ENCODE measurements around the gene CDC16. TPM values are rescaled to one million over a fixed set of nuclear protein-coding genes. Genes with fewer than 3 reads are reported as not detected.

The CDC16 gene
- total RNA-seq, 1 donor from 2014 or later, result 65.4 TPM

DNA sequence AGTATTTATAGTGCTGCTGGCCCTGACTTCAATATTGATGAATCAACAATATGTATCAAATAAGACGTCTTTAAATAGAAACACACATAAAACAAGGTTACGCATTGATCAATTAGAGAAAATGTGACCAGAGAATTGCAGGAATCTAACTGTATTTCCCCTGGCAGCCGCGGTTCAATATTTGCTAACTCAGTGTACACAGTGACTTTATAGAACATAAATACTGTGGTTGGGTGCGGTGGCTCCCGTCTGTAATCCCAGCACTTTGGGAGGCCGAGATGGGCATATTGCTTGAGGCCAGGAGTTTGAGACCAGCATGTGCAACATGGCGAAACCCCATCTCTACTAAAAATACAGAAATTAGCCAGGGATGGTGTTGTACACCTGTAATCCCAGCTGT is 23.9 kb downstream of the CDC16 start:
- Mint-ChIP-seq H3K27me3 (ENCODE audit: unreplicated experiment) (no peaks in the 10 kb centered on the region), H3K9me3 (ENCODE audit: unreplicated experiment) (no peaks in the 10 kb centered on the region), H3K4me1 (ENCODE audit: unreplicated experiment) (peaks cover 4% of the 10 kb centered on the region), H3K4me3 (ENCODE audit: unreplicated experiment) (no peak overlapping the region), H3K36me3 (ENCODE audit: low read depth, unreplicated experiment) (peaks cover 32% of the 10 kb centered on the region), H3K27ac (ENCODE audit: unreplicated experiment) (no peak overlapping the region)
- TF ChIP-seq, protein P1, sequence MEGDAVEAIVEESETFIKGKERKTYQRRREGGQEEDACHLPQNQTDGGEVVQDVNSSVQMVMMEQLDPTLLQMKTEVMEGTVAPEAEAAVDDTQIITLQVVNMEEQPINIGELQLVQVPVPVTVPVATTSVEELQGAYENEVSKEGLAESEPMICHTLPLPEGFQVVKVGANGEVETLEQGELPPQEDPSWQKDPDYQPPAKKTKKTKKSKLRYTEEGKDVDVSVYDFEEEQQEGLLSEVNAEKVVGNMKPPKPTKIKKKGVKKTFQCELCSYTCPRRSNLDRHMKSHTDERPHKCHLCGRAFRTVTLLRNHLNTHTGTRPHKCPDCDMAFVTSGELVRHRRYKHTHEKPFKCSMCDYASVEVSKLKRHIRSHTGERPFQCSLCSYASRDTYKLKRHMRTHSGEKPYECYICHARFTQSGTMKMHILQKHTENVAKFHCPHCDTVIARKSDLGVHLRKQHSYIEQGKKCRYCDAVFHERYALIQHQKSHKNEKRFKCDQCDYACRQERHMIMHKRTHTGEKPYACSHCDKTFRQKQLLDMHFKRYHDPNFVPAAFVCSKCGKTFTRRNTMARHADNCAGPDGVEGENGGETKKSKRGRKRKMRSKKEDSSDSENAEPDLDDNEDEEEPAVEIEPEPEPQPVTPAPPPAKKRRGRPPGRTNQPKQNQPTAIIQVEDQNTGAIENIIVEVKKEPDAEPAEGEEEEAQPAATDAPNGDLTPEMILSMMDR (IDR thresholded peaks at IDR 0.05; ENCODE audit: unreplicated experiment), result no peak
- no peak for DNase-seq (ENCODE audit: low spot score)

DNA sequence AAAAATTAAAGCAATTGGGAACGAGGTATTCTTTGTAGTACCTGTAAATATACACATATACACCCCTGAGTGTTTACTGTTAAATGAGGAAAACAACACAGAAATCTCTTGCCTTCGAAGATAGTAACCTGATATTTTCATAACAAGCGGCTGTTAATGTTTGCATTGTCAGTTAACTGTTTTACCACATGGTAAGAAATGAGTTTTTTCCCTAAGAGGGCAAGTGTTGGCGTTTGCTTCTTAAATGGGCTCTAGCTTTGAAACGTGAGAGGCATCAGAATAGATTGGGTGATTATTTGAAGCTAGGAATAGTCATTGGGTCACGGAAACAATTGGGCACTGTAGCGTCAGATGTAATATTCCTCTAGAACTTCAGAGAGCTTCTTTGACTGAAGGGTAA is 24.7 kb downstream of the CDC16 start:
- Mint-ChIP-seq H3K9me3 (ENCODE audit: unreplicated experiment) (no peaks in the 10 kb centered on the region), H3K27me3 (ENCODE audit: unreplicated experiment) (no peaks in the 10 kb centered on the region), H3K36me3 (ENCODE audit: low read depth, unreplicated experiment) (peaks cover 34% of the 10 kb centered on the region), H3K4me3 (ENCODE audit: unreplicated experiment) (no peak overlapping the region), H3K4me1 (ENCODE audit: unreplicated experiment) (peaks cover 4% of the 10 kb centered on the region), H3K27ac (ENCODE audit: unreplicated experiment) (no peak overlapping the region)
- TF ChIP-seq, protein P1 (IDR thresholded peaks at IDR 0.05; ENCODE audit: unreplicated experiment), result no peak
- DNase-seq (ENCODE audit: low spot score), result no peak

DNA sequence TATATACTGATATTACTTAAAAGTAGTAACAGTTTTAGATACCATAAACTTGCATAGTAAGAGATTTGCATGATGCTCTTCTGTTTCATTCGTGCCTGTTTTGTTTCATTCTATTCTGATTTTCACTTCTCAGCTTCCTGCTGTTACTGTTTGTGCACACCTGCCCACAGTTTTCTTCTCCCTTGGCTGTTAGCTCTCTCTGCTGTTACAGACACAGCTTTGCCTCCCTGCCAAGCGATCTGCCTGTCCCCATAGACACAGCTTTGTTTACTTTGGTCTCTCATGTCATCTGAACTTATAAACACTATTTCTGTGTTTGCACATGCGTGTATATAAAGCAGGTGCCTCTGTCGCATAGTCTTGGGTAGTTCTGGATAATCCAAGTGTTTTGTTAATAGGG is 25.3 kb downstream of the CDC16 start:
- H3K36me3 Mint-ChIP-seq (ENCODE audit: low read depth, unreplicated experiment), result peaks cover 31% of the 10 kb centered on the region
- DNase-seq (ENCODE audit: low spot score), result no peak
- TF ChIP-seq, protein P1 (IDR thresholded peaks at IDR 0.05; ENCODE audit: unreplicated experiment), result no peak
- H3K4me3 Mint-ChIP-seq (ENCODE audit: unreplicated experiment), result no peak overlapping the region
- peaks cover 4% of the 10 kb centered on the region for H3K4me1 Mint-ChIP-seq (ENCODE audit: unreplicated experiment)
- H3K27ac Mint-ChIP-seq (ENCODE audit: unreplicated experiment), result no peak overlapping the region
- no peaks in the 10 kb centered on the region for H3K9me3 Mint-ChIP-seq (ENCODE audit: unreplicated experiment)
- H3K27me3 Mint-ChIP-seq (ENCODE audit: unreplicated experiment), result no peaks in the 10 kb centered on the region

DNA sequence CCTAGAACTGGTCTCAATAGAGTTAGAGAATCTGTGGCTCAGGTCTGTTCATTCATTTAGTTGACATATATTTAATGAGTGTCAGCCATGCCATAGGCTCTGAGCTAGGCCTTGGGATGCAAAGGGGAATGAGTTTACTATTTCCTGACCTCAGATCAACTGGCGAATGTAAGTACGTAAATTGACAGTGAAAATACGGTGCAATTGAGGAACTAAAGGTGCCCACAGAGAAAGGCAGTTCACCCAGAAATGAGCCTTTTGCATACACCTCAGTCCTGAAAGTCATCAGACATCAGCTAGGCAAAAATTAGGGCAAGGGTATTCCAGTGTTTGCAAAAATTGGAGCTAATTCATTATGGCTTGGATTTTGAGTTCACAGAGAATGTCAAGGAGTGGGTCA is 26.1 kb downstream of the CDC16 start:
- H3K27ac Mint-ChIP-seq (ENCODE audit: unreplicated experiment), result no peak overlapping the region
- no peak overlapping the region for H3K4me3 Mint-ChIP-seq (ENCODE audit: unreplicated experiment)

DNA sequence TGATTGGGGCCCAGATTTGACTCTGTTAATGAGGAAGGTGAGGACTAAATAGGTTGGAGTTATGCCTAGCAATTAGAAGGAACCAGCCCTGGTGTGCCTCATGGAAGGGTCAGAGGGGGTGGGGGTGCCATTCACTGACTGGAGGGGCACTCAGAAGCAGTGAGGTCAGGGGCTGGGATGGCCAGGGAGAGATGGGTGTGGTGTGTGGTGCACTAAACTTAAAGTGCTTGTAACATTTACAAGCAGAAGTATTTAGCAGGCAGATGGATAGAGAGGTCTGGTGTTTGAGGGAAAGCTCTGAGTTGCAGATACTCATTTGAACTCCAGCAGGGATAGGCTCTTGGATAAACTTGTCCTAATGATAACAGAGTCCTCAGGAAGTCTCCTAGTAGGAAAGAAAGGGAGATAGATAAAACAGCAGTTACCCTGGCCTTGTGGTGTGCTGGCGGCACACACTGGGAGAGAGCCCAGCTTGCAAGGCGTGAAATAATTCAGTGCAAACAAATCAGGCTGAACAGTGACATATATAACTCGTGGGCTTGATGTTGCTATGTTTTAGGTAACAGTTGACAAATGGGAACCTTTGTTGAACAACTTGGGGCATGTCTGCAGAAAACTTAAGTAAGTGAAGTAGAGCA is 26.8 kb downstream of the CDC16 start:
- Mint-ChIP-seq H3K27ac (ENCODE audit: unreplicated experiment) (no peak overlapping the region), H3K36me3 (ENCODE audit: low read depth, unreplicated experiment) (peaks cover 37% of the 10 kb centered on the region), H3K4me1 (ENCODE audit: unreplicated experiment) (peaks cover 1% of the 10 kb centered on the region), H3K27me3 (ENCODE audit: unreplicated experiment) (no peaks in the 10 kb centered on the region), H3K9me3 (ENCODE audit: unreplicated experiment) (no peaks in the 10 kb centered on the region), H3K4me3 (ENCODE audit: unreplicated experiment) (peak overlapping the region; percentile 7)
- TF ChIP-seq, protein P1 (IDR thresholded peaks at IDR 0.05; ENCODE audit: unreplicated experiment), result no peak
- no peak for DNase-seq (ENCODE audit: low spot score)

More for the DNA sequence above, 26.1 kb downstream of the CDC16 start:
- TF ChIP-seq, protein P1 (IDR thresholded peaks at IDR 0.05; ENCODE audit: unreplicated experiment), result no peak
- no peaks in the 10 kb centered on the region for H3K27me3 Mint-ChIP-seq (ENCODE audit: unreplicated experiment)
- DNase-seq (ENCODE audit: low spot score), result no peak
- H3K36me3 Mint-ChIP-seq (ENCODE audit: low read depth, unreplicated experiment), result peaks cover 31% of the 10 kb centered on the region
- peaks cover 4% of the 10 kb centered on the region for H3K4me1 Mint-ChIP-seq (ENCODE audit: unreplicated experiment)
- H3K9me3 Mint-ChIP-seq (ENCODE audit: unreplicated experiment), result no peaks in the 10 kb centered on the region
